Chondrocyte (in vitro differentiated cells): ENCODE results near the gene RSRP1. TPM values are rescaled to one million over a fixed set of nuclear protein-coding genes. Genes with fewer than 3 reads are reported as not detected.

Experiments used
- DNase-seq: peaks from one replicate; pipeline ENCODE4 v3.0.0; 2021; ENCODE audit warnings: mixed read lengths, low spot score
- H3K27ac Mint-ChIP-seq: one replicate; pipeline ENCODE4 v1.8.0; 2021; ENCODE audit warnings: mild to moderate bottlenecking, moderate library complexity, mixed read lengths; ENCODE audit not compliant: unreplicated experiment
- H3K27me3 Mint-ChIP-seq: 2 replicates; pipeline ENCODE4 v1.8.0; 2021; ENCODE audit warnings: low read depth, mixed read lengths
- H3K36me3 Mint-ChIP-seq: 2 replicates; pipeline ENCODE4 v1.8.0; 2021; ENCODE audit warnings: low read depth, mixed read lengths
- H3K4me1 Mint-ChIP-seq: 2 replicates; pipeline ENCODE4 v1.8.0; 2021; ENCODE audit warnings: low read depth, mild to moderate bottlenecking, mixed read lengths
- H3K4me3 Mint-ChIP-seq: one replicate; pipeline ENCODE4 v1.8.0; 2021; ENCODE audit warnings: mild to moderate bottlenecking, moderate library complexity, mixed read lengths; ENCODE audit not compliant: unreplicated experiment
- H3K9me3 Mint-ChIP-seq: 2 replicates; pipeline ENCODE4 v1.8.0; 2021; ENCODE audit warnings: low read depth, mixed read lengths
- total RNA-seq: library from RNA; stranded (reverse); gene quantifications from 3 replicates; pipeline ENCODE4 v1.2.1, GENCODE V29; 2021
- TF ChIP-seq, protein P1 (sequence below): fragments of 200-600 bp; sonication (generic); IDR thresholded peaks from 2 replicates; pipeline ENCODE4 v1.5.0; 2021; ENCODE audit warnings: antibody characterized with exemption, mild to moderate bottlenecking, moderate library complexity

Gene RSRP1
- total RNA-seq, 1 donor from 2014 or later, result 76.4 TPM

DNA sequence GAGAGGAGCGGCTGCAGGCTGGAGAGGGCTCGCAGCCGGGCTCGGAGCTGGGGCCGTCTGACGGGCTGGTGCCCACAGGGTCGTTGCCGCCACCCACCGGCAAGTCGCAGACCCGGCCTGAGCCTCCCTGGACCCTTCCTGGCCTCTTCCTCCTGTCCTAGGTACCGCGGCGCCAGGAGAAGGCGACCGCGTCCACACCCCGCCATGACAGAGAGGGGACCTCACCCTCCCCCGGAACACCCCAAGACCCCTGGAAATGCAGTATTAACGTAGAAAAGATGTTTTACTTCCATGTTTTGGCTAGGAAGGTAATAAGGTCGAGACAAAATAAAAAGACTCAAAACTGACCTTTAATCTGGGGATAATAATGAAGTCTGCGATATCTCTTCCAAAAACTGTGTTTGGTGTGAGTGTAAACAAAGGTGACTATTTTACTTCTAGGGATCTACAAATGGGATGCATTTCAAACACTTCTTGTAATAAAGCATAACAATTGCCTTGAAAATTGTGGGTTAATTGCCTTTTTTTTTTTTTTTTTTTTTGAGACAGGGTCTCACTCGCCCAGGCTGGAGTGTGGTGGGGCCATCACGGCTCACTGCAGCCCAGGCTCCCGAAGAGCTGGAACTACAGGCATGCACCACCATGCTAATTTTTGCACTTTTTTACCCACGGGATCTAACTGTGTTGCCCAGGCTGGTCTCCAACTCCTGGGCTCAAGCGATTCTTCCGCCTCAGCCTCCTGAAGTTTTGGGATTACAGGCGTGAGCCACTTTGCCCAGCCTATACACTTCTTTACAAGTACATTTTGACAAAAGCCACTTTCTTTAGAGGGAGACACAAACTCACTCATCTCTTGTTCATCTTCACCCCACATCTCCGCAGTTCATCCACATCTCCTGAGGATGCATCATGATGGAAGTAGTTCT is 838 bp upstream of the RSRP1 start:
- Mint-ChIP-seq H3K27me3 (no peaks in the 10 kb centered on the region), H3K36me3 (peaks cover 26% of the 10 kb centered on the region), H3K9me3 (no peaks in the 10 kb centered on the region), H3K27ac (peak overlapping the region; percentile 97), H3K4me1 (peaks cover 35% of the 10 kb centered on the region), H3K4me3 (peak overlapping the region; percentile 92)
- TF ChIP-seq, protein P1, sequence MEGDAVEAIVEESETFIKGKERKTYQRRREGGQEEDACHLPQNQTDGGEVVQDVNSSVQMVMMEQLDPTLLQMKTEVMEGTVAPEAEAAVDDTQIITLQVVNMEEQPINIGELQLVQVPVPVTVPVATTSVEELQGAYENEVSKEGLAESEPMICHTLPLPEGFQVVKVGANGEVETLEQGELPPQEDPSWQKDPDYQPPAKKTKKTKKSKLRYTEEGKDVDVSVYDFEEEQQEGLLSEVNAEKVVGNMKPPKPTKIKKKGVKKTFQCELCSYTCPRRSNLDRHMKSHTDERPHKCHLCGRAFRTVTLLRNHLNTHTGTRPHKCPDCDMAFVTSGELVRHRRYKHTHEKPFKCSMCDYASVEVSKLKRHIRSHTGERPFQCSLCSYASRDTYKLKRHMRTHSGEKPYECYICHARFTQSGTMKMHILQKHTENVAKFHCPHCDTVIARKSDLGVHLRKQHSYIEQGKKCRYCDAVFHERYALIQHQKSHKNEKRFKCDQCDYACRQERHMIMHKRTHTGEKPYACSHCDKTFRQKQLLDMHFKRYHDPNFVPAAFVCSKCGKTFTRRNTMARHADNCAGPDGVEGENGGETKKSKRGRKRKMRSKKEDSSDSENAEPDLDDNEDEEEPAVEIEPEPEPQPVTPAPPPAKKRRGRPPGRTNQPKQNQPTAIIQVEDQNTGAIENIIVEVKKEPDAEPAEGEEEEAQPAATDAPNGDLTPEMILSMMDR, result peak; percentile 55
- DNase-seq, result no peak

DNA sequence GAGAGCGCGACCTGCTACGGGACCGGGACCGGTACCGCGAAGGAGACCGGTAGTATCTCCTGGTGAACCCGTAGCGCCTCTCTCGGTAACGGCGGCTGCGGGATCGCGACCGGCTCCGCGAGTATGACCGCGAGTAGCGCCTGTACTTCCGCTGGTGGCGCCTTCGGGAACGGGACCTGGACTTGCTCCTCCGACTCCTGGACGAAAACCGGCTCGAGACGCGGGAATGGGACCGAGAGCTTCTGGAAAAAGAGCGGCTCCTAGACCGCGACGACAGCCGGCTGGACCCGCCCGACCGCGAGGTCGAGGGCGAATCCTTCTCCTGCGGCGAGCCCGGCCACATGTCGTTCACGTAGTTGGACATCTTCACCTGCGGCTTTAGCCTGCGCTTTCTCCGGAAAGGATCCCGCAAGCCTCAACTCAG is 642 bp downstream of the RSRP1 start:
- H3K27me3 Mint-ChIP-seq, result no peaks in the 10 kb centered on the region
- H3K9me3 Mint-ChIP-seq, result no peaks in the 10 kb centered on the region
- peak overlapping the region; percentile 97 for H3K27ac Mint-ChIP-seq
- TF ChIP-seq, protein P1, result no peak
- peaks cover 35% of the 10 kb centered on the region for H3K36me3 Mint-ChIP-seq
- DNase-seq, result no peak
- H3K4me3 Mint-ChIP-seq, result peak overlapping the region; percentile 92
- peaks cover 37% of the 10 kb centered on the region for H3K4me1 Mint-ChIP-seq

DNA sequence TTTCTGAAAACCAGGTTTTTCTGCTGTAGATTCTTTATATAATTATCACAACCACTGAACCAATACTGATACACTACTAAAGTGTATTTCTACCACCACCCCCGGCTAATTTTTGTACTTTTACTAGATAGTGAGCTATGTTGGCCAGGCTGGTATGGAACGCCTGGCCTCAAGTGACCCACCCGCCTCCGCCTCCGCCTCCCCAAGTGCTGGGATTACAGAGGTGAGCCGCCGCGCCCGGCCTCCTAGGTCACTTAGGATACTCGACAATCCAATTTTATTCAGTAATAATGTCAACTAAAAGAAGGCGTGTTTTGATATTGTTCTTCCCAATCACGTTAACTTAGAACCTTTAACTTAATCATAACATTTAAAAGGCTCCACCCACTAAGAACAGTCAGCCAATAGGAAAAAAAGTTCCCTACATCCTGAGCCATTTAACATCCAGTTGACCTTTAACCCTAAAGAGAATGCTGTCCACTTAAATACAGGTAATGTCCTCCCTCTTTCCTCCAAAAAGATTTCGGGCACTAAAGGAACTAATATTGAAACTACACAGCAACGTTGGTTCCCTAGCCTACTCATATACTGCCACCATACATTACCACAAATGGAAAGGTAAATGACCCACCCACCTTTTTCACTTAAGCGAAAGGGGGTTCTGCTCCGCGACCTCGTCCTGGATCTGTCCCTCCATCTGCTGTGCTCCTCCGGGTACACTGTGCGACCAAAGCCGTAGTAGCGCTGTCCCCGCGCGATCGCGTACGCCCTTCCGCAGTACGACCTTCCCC is 1.2 kb downstream of the RSRP1 start:
- peaks cover 42% of the 10 kb centered on the region for H3K4me1 Mint-ChIP-seq
- no peak for DNase-seq
- peaks cover 37% of the 10 kb centered on the region for H3K36me3 Mint-ChIP-seq

DNA sequence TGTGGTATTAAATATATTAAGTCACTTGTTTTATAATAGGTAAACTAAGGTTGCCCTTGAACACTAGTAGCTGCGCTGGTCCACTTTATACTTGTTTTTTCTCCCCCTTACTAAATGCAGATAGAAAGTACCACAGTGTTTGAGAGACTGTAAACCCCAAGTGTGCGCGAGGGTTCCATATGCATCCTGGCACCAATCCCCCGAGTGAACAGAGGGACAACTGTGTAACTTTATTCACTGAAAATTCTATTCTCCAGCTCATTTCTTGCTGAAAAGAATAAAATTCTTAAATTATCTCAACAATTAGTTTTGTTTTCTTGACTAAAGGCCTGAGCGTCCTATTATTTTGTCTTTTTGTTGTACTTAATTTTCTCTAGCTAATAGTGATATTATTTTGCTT is 1.9 kb downstream of the RSRP1 start:
- peaks cover 37% of the 10 kb centered on the region for H3K36me3 Mint-ChIP-seq
- peaks cover 47% of the 10 kb centered on the region for H3K4me1 Mint-ChIP-seq
- peak overlapping the region; percentile 92 for H3K4me3 Mint-ChIP-seq
- no peaks in the 10 kb centered on the region for H3K9me3 Mint-ChIP-seq
- no peaks in the 10 kb centered on the region for H3K27me3 Mint-ChIP-seq
- TF ChIP-seq, protein P1, result no peak
- no peak for DNase-seq
- peak overlapping the region; percentile 97 for H3K27ac Mint-ChIP-seq

More for the DNA sequence above, 1.2 kb downstream of the RSRP1 start:
- H3K27me3 Mint-ChIP-seq, result no peaks in the 10 kb centered on the region
- TF ChIP-seq, protein P1, result no peak
- H3K9me3 Mint-ChIP-seq, result no peaks in the 10 kb centered on the region
- peak overlapping the region; percentile 97 for H3K27ac Mint-ChIP-seq
- peak overlapping the region; percentile 92 for H3K4me3 Mint-ChIP-seq

DNA sequence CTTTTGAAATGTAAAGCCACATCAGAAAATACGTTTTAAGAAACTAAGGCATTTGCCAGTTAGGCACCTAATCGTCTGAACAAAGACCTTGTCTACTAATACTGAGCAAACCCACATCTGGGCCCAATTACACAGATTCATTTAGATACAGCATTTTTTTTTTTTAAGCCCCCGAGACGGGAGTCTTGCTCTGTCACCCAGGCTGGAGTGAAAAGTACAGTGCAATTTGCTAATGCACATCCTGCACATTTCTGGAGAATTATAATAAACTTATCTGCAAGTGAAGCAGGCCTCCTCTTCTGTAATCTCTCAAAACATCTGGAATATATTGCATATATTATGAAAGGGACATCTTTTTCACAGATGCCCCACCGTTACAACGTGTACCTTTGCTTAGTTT is 3.3 kb downstream of the RSRP1 start:
- Mint-ChIP-seq H3K27ac (peak overlapping the region; percentile 49), H3K4me1 (peaks cover 59% of the 10 kb centered on the region), H3K36me3 (peaks cover 37% of the 10 kb centered on the region), H3K4me3 (no peak overlapping the region), H3K9me3 (no peaks in the 10 kb centered on the region), H3K27me3 (no peaks in the 10 kb centered on the region)
- TF ChIP-seq, protein P1, result no peak
- no peak for DNase-seq
